HepG2 (cell line): ENCODE measurements around the gene JUND. TPM values are rescaled to one million over a fixed set of nuclear protein-coding genes. Genes with fewer than 3 reads are reported as not detected.

ENCODE experiments used
- ADNP ChIP-seq: sonication (generic); formaldehyde crosslinking; IDR thresholded peaks from 2 replicates; pipeline ENCODE4 v1.4.0; 2020; ENCODE audit warnings: missing genetic modification reagents
- CBX1 ChIP-seq: IDR thresholded peaks from one replicate; pipeline ENCODE4 v1.6.1; 2016; ENCODE audit warnings: antibody characterized with exemption, low read depth
- DR1 ChIP-seq: sonication (generic); formaldehyde crosslinking; IDR thresholded peaks from 2 replicates; pipeline ENCODE4 v1.8.0; 2021; ENCODE audit warnings: mild to moderate bottlenecking, missing genetic modification reagents, inconsistent platforms
- GPN1 ChIP-seq: sonication (generic); formaldehyde crosslinking; IDR thresholded peaks from 2 replicates; pipeline ENCODE4 v1.5.1; 2020; ENCODE audit warnings: missing genetic modification reagents, borderline replicate concordance
- HNF4A ChIP-seq: sonication (generic); formaldehyde crosslinking; IDR thresholded peaks from 2 replicates; pipeline ENCODE4 v1.4.0; 2020; ENCODE audit warnings: missing genetic modification reagents
- MAFF ChIP-seq: IDR thresholded peaks from 2 replicates; pipeline ENCODE4 v1.6.1; 2011; ENCODE audit warnings: low read depth, low read length, improper control_type of control experiment
- NRL ChIP-seq: sonication (generic); formaldehyde crosslinking; IDR thresholded peaks from 2 replicates; pipeline ENCODE4 v1.5.0; 2020; ENCODE audit warnings: missing genetic modification reagents, mild to moderate bottlenecking, moderate library complexity, borderline replicate concordance
- PHF5A ChIP-seq: IDR thresholded peaks from one replicate; pipeline ENCODE4 v1.6.1; 2018; ENCODE audit warnings: low read depth, missing genetic modification reagents; ENCODE audit not compliant: unreplicated experiment
- RFX3 ChIP-seq: IDR thresholded peaks from 2 replicates; pipeline ENCODE4 v1.6.1; 2016; ENCODE audit warnings: missing biosample characterization, missing genetic modification reagents
- RFXANK ChIP-seq: IDR thresholded peaks from 2 replicates; pipeline ENCODE4 v1.6.1; 2016
- THYN1 ChIP-seq: sonication (generic); formaldehyde crosslinking; IDR thresholded peaks from 2 replicates; pipeline ENCODE4 v1.8.1; 2023; ENCODE audit warnings: low read depth, mild to moderate bottlenecking, moderate library complexity, missing genetic modification reagents, borderline replicate concordance
- YY1 ChIP-seq: IDR thresholded peaks from 2 replicates; pipeline ENCODE4 v1.6.1; 2011; ENCODE audit warnings: low read length, low read depth, moderate library complexity, mild to moderate bottlenecking; ENCODE audit not compliant: insufficient read depth, insufficient replicate concordance
- ZFP62 ChIP-seq: sonication (generic); formaldehyde crosslinking; IDR thresholded peaks from 2 replicates; pipeline ENCODE4 v1.4.0; 2020; ENCODE audit warnings: missing genetic modification reagents
- ZFX ChIP-seq: sonication (generic); formaldehyde crosslinking; IDR thresholded peaks from 2 replicates; pipeline ENCODE4 v1.4.0; 2020; ENCODE audit warnings: mild to moderate bottlenecking, low read depth, missing genetic modification reagents, moderate library complexity
- ZKSCAN1 ChIP-seq: fragments of 150-350 bp; IDR thresholded peaks from 2 replicates; pipeline ENCODE4 v1.6.1; 2014; ENCODE audit warnings: low read length
- ZNF180 ChIP-seq: sonication (generic); formaldehyde crosslinking; IDR thresholded peaks from 2 replicates; pipeline ENCODE4 v1.4.0; 2020; ENCODE audit warnings: low read depth, missing genetic modification reagents, borderline replicate concordance
- ZNF484 ChIP-seq: sonication (generic); formaldehyde crosslinking; IDR thresholded peaks from 2 replicates; pipeline ENCODE4 v1.5.1; 2020; ENCODE audit warnings: mild to moderate bottlenecking, low read depth, missing genetic modification reagents, borderline replicate concordance
- ZNF552 ChIP-seq: sonication (generic); formaldehyde crosslinking; IDR thresholded peaks from 2 replicates; pipeline ENCODE4 v1.9.0; 2022; ENCODE audit warnings: missing genetic modification reagents, mild to moderate bottlenecking, borderline replicate concordance
- ZNF609 ChIP-seq: sonication (generic); formaldehyde crosslinking; IDR thresholded peaks from 2 replicates; pipeline ENCODE4 v1.4.0; 2020; ENCODE audit warnings: mild to moderate bottlenecking, missing genetic modification reagents, borderline replicate concordance
- ZNF652 ChIP-seq: IDR thresholded peaks from 2 replicates; pipeline ENCODE4 v1.6.1; 2016; ENCODE audit warnings: low read depth, borderline replicate concordance
- ZNF781 ChIP-seq: sonication (generic); formaldehyde crosslinking; IDR thresholded peaks from 2 replicates; pipeline ENCODE4 v1.5.1; 2020; ENCODE audit warnings: borderline replicate concordance, mild to moderate bottlenecking, missing genetic modification reagents; ENCODE audit errors: not compliant biosample characterization
- ZNF879 ChIP-seq: sonication (generic); formaldehyde crosslinking; IDR thresholded peaks from 2 replicates; pipeline ENCODE4 v1.8.1; 2023; ENCODE audit warnings: missing genetic modification reagents
- polyA plus RNA-seq, 8 experiments: library from polyadenylated mRNA; depleted of rRNA in 3 of 8; stranded (reverse) in 7 of 8; unstranded in 1 of 8; fragments of >200 nt; fragmentation: Illumina TruSeq in 4 of 8; extraction: Trizol in 4 of 8; gene quantifications; 2 replicates each; pipeline versions ENCODE4 v1.2.1 to v1.2.3, GENCODE V29; 2011 to 2016; ENCODE audit warnings: low read depth in 4 of 8, missing spikeins in 1 of 8, mixed read lengths in 1 of 8; ENCODE audit not compliant: insufficient read depth in 1 of 8
- total RNA-seq, 5 experiments: library from RNA; depleted of rRNA; stranded (reverse); fragments of >200 nt; fragmentation: Illumina TruSeq; extraction: Trizol; gene quantifications; 2 replicates each; pipeline ENCODE4 v1.2.3, GENCODE V29; 2016; ENCODE audit warnings: low read depth in 1 of 5
- TF ChIP-seq, protein P1 (sequence below): sonication (generic); formaldehyde crosslinking; IDR thresholded peaks from 2 replicates; pipeline ENCODE4 v1.4.0; 2020; ENCODE audit warnings: mild to moderate bottlenecking, missing genetic modification reagents
- TF ChIP-seq, protein P2 (sequence below): sonication (generic); formaldehyde crosslinking; IDR thresholded peaks from 2 replicates; pipeline ENCODE4 v1.4.0; 2020; ENCODE audit warnings: missing genetic modification reagents, borderline replicate concordance

The JUND gene
- total and polyA plus RNA-seq, 2 of the 13 experiments (the other 11 are each of a cell fraction or from before 2014, with no cell fraction given) = 41.2 to 59.8 TPM

GRCh38 chr19:18233224-18233825 lies 48.1 kb downstream of the JUND start (continued):
- TF ChIP-seq ZNF879 (CRISPR knock-in tag) (peak; percentile 94; the same call in 1 of the 2 replicates), PHF5A (CRISPR knock-in tag) (peak; percentile 85), HNF4A (no peak), ZNF180 (CRISPR knock-in tag) (no peak), THYN1 (CRISPR knock-in tag) (no peak), NRL (peak; percentile 91), CBX1 (no peak), DR1 (no peak; the same call in 1 of the 2 replicates), ZKSCAN1 (no peak), ZFP62 (CRISPR knock-in tag) (no peak), ZNF652 (CRISPR knock-in tag) (no peak), RFX3 (peak; percentile 38; the same call in 1 of the 2 replicates), MAFF (no peak), YY1 (no peak), ZNF609 (CRISPR knock-in tag) (peak; percentile 12; the same call in 1 of the 2 replicates), ZNF552 (CRISPR knock-in tag) (peak; percentile 94), RFXANK (CRISPR knock-in tag) (peak; percentile 70; the same call in 1 of the 2 replicates), ZNF781 (CRISPR knock-in tag) (peak; percentile 97), ADNP (no peak), GPN1 (CRISPR knock-in tag) (peak; percentile 83; the same call in 1 of the 2 replicates), ZNF484 (CRISPR knock-in tag) (no peak), ZFX (peak; percentile 36; the same call in 1 of the 2 replicates)
- TF ChIP-seq, protein P1, sequence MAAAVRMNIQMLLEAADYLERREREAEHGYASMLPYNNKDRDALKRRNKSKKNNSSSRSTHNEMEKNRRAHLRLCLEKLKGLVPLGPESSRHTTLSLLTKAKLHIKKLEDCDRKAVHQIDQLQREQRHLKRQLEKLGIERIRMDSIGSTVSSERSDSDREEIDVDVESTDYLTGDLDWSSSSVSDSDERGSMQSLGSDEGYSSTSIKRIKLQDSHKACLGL (CRISPR knock-in tag) = peak; percentile 90
- TF ChIP-seq, protein P2, sequence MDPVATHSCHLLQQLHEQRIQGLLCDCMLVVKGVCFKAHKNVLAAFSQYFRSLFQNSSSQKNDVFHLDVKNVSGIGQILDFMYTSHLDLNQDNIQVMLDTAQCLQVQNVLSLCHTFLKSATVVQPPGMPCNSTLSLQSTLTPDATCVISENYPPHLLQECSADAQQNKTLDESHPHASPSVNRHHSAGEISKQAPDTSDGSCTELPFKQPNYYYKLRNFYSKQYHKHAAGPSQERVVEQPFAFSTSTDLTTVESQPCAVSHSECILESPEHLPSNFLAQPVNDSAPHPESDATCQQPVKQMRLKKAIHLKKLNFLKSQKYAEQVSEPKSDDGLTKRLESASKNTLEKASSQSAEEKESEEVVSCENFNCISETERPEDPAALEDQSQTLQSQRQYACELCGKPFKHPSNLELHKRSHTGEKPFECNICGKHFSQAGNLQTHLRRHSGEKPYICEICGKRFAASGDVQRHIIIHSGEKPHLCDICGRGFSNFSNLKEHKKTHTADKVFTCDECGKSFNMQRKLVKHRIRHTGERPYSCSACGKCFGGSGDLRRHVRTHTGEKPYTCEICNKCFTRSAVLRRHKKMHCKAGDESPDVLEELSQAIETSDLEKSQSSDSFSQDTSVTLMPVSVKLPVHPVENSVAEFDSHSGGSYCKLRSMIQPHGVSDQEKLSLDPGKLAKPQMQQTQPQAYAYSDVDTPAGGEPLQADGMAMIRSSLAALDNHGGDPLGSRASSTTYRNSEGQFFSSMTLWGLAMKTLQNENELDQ (CRISPR knock-in tag) = peak; percentile 96; the same call in 1 of the 2 replicates
